ENCODE data around the gene DBN1.

Gene DBN1

DNA sequence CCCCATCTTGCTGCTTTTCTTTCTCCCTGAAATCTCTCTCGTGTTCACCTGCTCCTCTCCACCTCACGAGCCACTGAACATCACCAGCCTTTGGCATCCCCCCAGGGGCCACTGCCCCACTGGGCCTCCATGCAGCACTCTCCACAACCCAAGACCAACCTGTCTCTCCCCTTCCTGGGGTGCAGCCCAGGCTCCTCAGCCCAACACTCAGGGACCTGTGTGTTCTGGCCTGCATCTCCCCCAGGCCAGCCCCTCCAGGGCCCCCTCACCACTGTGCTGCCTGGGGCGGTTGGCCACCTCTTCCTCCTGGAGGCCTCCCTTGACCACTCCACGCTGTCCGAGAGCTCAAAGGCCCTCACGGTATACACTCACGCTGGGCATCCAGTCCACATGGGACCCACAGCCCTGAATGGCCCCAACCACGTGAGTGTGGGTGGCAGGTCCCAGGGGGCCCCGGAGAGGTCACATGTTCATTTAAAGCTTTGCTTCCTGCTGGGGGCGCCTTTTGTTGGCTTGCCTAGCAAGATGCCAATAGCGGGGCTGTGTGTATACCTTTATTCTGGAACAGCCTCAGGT lies 36.6 kb upstream of the DBN1 start:
- TF ChIP-seq, protein P1, sequence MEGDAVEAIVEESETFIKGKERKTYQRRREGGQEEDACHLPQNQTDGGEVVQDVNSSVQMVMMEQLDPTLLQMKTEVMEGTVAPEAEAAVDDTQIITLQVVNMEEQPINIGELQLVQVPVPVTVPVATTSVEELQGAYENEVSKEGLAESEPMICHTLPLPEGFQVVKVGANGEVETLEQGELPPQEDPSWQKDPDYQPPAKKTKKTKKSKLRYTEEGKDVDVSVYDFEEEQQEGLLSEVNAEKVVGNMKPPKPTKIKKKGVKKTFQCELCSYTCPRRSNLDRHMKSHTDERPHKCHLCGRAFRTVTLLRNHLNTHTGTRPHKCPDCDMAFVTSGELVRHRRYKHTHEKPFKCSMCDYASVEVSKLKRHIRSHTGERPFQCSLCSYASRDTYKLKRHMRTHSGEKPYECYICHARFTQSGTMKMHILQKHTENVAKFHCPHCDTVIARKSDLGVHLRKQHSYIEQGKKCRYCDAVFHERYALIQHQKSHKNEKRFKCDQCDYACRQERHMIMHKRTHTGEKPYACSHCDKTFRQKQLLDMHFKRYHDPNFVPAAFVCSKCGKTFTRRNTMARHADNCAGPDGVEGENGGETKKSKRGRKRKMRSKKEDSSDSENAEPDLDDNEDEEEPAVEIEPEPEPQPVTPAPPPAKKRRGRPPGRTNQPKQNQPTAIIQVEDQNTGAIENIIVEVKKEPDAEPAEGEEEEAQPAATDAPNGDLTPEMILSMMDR (IDR thresholded peaks at IDR 0.05; ENCODE audit: control insufficient read depth, insufficient read depth, low read depth, low read length, missing control alignments) = no peak
- DNase-seq (ENCODE audit: low read depth) = no peak
- no peak overlapping the region for H3K4me3 ChIP-seq (ENCODE audit: control insufficient read depth, low read depth, low read length)

- no peak within 1 kb of the TSS for H3K4me3 ChIP-seq (ENCODE audit: control insufficient read depth, low read depth, low read length)
- DNase-seq (ENCODE audit: low read depth) = no peak
- TF ChIP-seq, protein P1 (IDR thresholded peaks at IDR 0.05; ENCODE audit: control insufficient read depth, insufficient read depth, low read depth, low read length, missing control alignments) = no peak
Observed at GRCh38 chr5:177509381-177509951, 36.0 kb upstream of the DBN1 start, which contains the start of gene DOK3. Gene DOK3 (minus strand): TSS chr5:177509826. CDS start chr5:177509540, 286 bp downstream.

DNA sequence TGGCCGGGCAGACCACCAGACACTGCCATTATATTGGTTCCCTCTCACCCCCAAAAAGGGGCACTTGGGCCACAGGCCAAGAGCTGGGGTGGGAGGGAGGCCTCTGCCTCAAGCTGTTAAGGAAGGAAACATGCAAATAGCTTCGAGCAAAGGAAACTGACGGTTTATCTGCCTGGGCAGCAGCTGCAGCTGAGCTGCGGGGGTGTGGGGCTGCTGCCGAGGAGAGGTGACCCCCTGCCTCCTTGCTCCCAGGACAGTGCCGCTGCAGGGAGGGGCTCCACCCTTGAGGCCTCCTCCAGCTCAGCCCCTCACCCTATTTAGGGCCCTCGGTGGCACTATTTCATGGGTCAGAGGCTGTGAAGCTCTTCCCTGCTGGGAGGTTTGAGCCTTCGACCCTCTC lies 35.4 kb upstream of the DBN1 start:
- TF ChIP-seq, protein P1 (IDR thresholded peaks at IDR 0.05; ENCODE audit: control insufficient read depth, insufficient read depth, low read depth, low read length, missing control alignments) = no peak
- no peak for DNase-seq (ENCODE audit: low read depth)
- no peak overlapping the region for H3K4me3 ChIP-seq (ENCODE audit: control insufficient read depth, low read depth, low read length)

DNA sequence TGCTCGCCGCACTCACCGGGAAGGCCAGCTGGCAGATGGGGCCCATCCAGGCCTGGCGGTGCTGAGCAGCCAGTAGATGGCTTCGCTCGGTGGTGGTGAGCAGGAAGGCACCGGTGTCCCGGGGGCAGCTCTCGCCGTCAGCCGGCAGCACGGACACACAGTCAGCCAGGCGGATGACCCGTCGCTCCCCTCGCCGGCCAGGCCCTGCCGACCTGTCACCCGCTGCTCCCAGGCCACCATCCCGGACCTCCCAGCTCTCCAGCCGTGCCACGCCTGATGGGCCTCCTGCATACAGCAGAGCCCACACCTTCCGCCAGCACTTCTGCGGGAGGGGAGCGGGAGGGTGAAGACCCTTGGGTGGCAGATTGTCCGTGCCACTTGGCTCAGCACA lies 34.8 kb upstream of the DBN1 start:
- TF ChIP-seq, protein P1 (IDR thresholded peaks at IDR 0.05; ENCODE audit: control insufficient read depth, insufficient read depth, low read depth, low read length, missing control alignments) = no peak
- no peak overlapping the region for H3K4me3 ChIP-seq (ENCODE audit: control insufficient read depth, low read depth, low read length)
- DNase-seq (ENCODE audit: low read depth) = no peak

GRCh38 chr5:177507596-177508220 lies 34.3 kb upstream of the DBN1 start:
- no peak overlapping the region for H3K4me3 ChIP-seq (ENCODE audit: control insufficient read depth, low read depth, low read length)
- DNase-seq (ENCODE audit: low read depth) = no peak
- TF ChIP-seq, protein P1 (IDR thresholded peaks at IDR 0.05; ENCODE audit: control insufficient read depth, insufficient read depth, low read depth, low read length, missing control alignments) = no peak

GRCh38 chr5:177507165-177507564 lies 33.7 kb upstream of the DBN1 start:
- no peak overlapping the region for H3K4me3 ChIP-seq (ENCODE audit: control insufficient read depth, low read depth, low read length)
- no peak for DNase-seq (ENCODE audit: low read depth)

More at GRCh38 chr5:177507165-177507564, 33.7 kb upstream of the DBN1 start:
- TF ChIP-seq, protein P1 (IDR thresholded peaks at IDR 0.05; ENCODE audit: control insufficient read depth, insufficient read depth, low read depth, low read length, missing control alignments) = peak; percentile 21
